OCI-LY7 (cell line): ENCODE data around the gene HCAR2.

Experiments used
- CTCF ChIP-seq: fragments of 200-600 bp; sonication (generic); conservative IDR thresholded peaks from 2 replicates; pipeline ENCODE4 v1.5.1; 2014; ENCODE audit warnings: mild to moderate bottlenecking, antibody characterized with exemption, low read length, moderate library complexity, mixed read lengths
- EZH2phosphoT487 ChIP-seq: fragments of 200-600 bp; sonication (generic); IDR thresholded peaks from 2 replicates; pipeline ENCODE4 v1.6.1; 2018; ENCODE audit warnings: low read depth, borderline replicate concordance, mild to moderate bottlenecking, mixed run types, antibody characterized with exemption, low read length, moderate library complexity, mixed read lengths

DNA sequence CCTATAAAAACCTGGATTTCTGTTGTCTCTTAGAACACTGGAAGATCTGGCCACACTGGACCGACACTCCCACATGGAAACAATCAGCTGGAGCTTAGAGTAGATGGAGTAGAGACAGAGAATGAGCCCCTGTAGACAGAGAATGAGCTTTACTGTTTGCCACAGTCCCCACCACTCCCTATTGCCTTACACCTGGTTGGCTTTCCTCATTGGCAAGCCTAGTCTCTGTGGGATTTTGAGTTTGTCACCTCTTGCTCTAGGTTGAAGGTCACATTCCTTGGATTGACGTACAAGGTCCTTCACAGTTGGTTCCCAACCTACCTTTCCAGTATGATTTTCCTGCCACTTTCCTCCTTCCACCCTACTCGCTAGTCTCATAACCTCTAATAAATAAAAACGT is 29.5 kb upstream of the HCAR2 start:
- TF ChIP-seq CTCF (no peak), EZH2phosphoT487 (no peak)
